ENCODE data around the gene CELA1. TPM values are rescaled to one million over a fixed set of nuclear protein-coding genes. Genes with fewer than 3 reads are reported as not detected.
A peak's percentile ranks its signal among the peaks of the same experiment; 100 is the strongest.

The CELA1 gene
- total RNA-seq, 2 experiments from 2014 or later: not detected

- Histone ChIP-seq H3K36me3 (ENCODE audit: insufficient read depth, low read length) (no peaks in the 10 kb centered on the region), H3K4me2 (ENCODE audit: low read length) (peak overlapping the region; percentile 85), H4K20me1 (ENCODE audit: insufficient read depth, low read length) (no peaks in the 10 kb centered on the region), H3K27ac (ENCODE audit: low read depth, low read length, poor library complexity, severe bottlenecking) (peak overlapping the region; percentile 24), H3K4me3 (ENCODE audit: low read depth, low read length, poor library complexity, severe bottlenecking) (peak overlapping the region; percentile 67), H3K79me2 (ENCODE audit: insufficient read depth, low read depth, low read length) (no peaks in the 10 kb centered on the region), H3K9me3 (ENCODE audit: low read length) (no peaks in the 10 kb centered on the region), H3K9me2 (ENCODE audit: insufficient read depth, low read length) (no peaks in the 10 kb centered on the region), H2AFZ (ENCODE audit: low read length) (peak overlapping the region; percentile 62), H3K4me1 (ENCODE audit: insufficient read depth, low read length, poor library complexity, severe bottlenecking) (peaks cover 88% of the 10 kb centered on the region)
- DNase-seq (ENCODE audit: low spot score): peak; percentile 38
- no peak for TF ChIP-seq EZH2phosphoT487 (IDR thresholded peaks at IDR 0.05; ENCODE audit: borderline replicate concordance, low read depth, low read length)
- TF ChIP-seq CTCF (conservative IDR thresholded peaks at IDR 0.05; ENCODE audit: low read length): 0 out of 2 replicates have a peak, but pooled peaks have one; percentile 26
- intact Hi-C loops (cut with micrococcal nuclease; ENCODE audit: unreplicated experiment): loop anchor here (2.0 to 5.0 kb wide), 2 partner anchors 53 to 396 kb away; partner anchors contain the start of gene SMAGP
- POLR2A ChIA-PET: interaction anchor here (1.1 kb wide), 1 partner anchor 10 kb away, joined by 4 read pairs; no protein-coding TSS in a partner anchor
- no TSS peak for BruUV-seq (replicated peaks)
- CTCF ChIA-PET (ENCODE audit: unreplicated experiment): interaction anchor here (0.5 to 0.7 kb wide), 2 partner anchors 53 to 279 kb away, joined by 3 to 9 read pairs; no protein-coding TSS in a partner anchor
These were observed 23.0 kb downstream of the CELA1 start for GRCh38 chr12:51323317-51323960.

- TF ChIP-seq EZH2phosphoT487 (IDR thresholded peaks at IDR 0.05; ENCODE audit: borderline replicate concordance, low read depth, low read length) (no peak), CTCF (conservative IDR thresholded peaks at IDR 0.05; ENCODE audit: low read length) (no peak)
- ChIA-PET CTCF (ENCODE audit: unreplicated experiment) (interaction anchor here (0.7 kb wide), 1 partner anchor 52 kb away, joined by 3 read pairs; no protein-coding TSS in a partner anchor), POLR2A (interaction anchor here (0.6 to 1.2 kb wide), 5 partner anchors 8 to 273 kb away, joined by 3 to 4 read pairs (median 3); no protein-coding TSS in a partner anchor)
- Histone ChIP-seq H3K9me2 (ENCODE audit: insufficient read depth, low read length) (no peaks in the 10 kb centered on the region), H4K20me1 (ENCODE audit: insufficient read depth, low read length) (no peaks in the 10 kb centered on the region), H3K36me3 (ENCODE audit: insufficient read depth, low read length) (no peaks in the 10 kb centered on the region), H2AFZ (ENCODE audit: low read length) (peak overlapping the region; percentile 62; the same call in 1 of the 2 replicates), H3K79me2 (ENCODE audit: insufficient read depth, low read depth, low read length) (no peaks in the 10 kb centered on the region), H3K4me3 (ENCODE audit: low read depth, low read length, poor library complexity, severe bottlenecking) (peak overlapping the region; percentile 67), H3K27ac (ENCODE audit: low read depth, low read length, poor library complexity, severe bottlenecking) (no peak overlapping the region), H3K4me1 (ENCODE audit: insufficient read depth, low read length, poor library complexity, severe bottlenecking) (peaks cover 87% of the 10 kb centered on the region), H3K9me3 (ENCODE audit: low read length) (no peaks in the 10 kb centered on the region), H3K4me2 (ENCODE audit: low read length) (peak overlapping the region; percentile 85)
- intact Hi-C loops (cut with micrococcal nuclease; ENCODE audit: unreplicated experiment): loop anchor here (2.0 to 5.0 kb wide), 2 partner anchors 52 to 395 kb away; partner anchors contain the start of gene SMAGP
- no TSS peak for BruUV-seq (replicated peaks)
- no peak for DNase-seq (ENCODE audit: low spot score)
These were observed 24.0 kb downstream of the CELA1 start for GRCh38 chr12:51322452-51322851.

GRCh38 chr12:51321882-51322281 lies 24.6 kb downstream of the CELA1 start:
- H3K4me2 ChIP-seq (ENCODE audit: low read length): peak overlapping the region; percentile 85
- H3K4me3 ChIP-seq (ENCODE audit: low read depth, low read length, poor library complexity, severe bottlenecking): no peak overlapping the region
- no peaks in the 10 kb centered on the region for H3K9me3 ChIP-seq (ENCODE audit: low read length)
- no peaks in the 10 kb centered on the region for H3K79me2 ChIP-seq (ENCODE audit: insufficient read depth, low read depth, low read length)
- intact Hi-C loops (cut with micrococcal nuclease; ENCODE audit: unreplicated experiment): loop anchor here (2.0 to 5.0 kb wide), 2 partner anchors 51 to 395 kb away; partner anchors contain the start of gene SMAGP
- no peak overlapping the region for H3K27ac ChIP-seq (ENCODE audit: low read depth, low read length, poor library complexity, severe bottlenecking)
- H4K20me1 ChIP-seq (ENCODE audit: insufficient read depth, low read length): no peaks in the 10 kb centered on the region
- no peak overlapping the region for H2AFZ ChIP-seq (ENCODE audit: low read length)
- H3K9me2 ChIP-seq (ENCODE audit: insufficient read depth, low read length): no peaks in the 10 kb centered on the region
- CTCF ChIA-PET (ENCODE audit: unreplicated experiment): no interaction called here
- no TSS peak for BruUV-seq (replicated peaks)
- POLR2A ChIA-PET: interaction anchor here (0.6 to 1.2 kb wide), 4 partner anchors 19 to 397 kb away, joined by 3 to 4 read pairs (median 4); a partner anchor contains a TSS
- TF ChIP-seq CTCF (conservative IDR thresholded peaks at IDR 0.05; ENCODE audit: low read length) (no peak), EZH2phosphoT487 (IDR thresholded peaks at IDR 0.05; ENCODE audit: borderline replicate concordance, low read depth, low read length) (no peak)
- no peak for DNase-seq (ENCODE audit: low spot score)
- H3K36me3 ChIP-seq (ENCODE audit: insufficient read depth, low read length): no peaks in the 10 kb centered on the region
- H3K4me1 ChIP-seq (ENCODE audit: insufficient read depth, low read length, poor library complexity, severe bottlenecking): peaks cover 81% of the 10 kb centered on the region

Data from OCI-LY7 (cell line).